ENCODE data around the gene AGBL4. TPM values are rescaled to one million over a fixed set of nuclear protein-coding genes. Genes with fewer than 3 reads are reported as not detected.

Gene AGBL4
- total RNA-seq, 3 donors from 2014 or later, result 1.3 to 1.9 (median 1.8) TPM

DNA sequence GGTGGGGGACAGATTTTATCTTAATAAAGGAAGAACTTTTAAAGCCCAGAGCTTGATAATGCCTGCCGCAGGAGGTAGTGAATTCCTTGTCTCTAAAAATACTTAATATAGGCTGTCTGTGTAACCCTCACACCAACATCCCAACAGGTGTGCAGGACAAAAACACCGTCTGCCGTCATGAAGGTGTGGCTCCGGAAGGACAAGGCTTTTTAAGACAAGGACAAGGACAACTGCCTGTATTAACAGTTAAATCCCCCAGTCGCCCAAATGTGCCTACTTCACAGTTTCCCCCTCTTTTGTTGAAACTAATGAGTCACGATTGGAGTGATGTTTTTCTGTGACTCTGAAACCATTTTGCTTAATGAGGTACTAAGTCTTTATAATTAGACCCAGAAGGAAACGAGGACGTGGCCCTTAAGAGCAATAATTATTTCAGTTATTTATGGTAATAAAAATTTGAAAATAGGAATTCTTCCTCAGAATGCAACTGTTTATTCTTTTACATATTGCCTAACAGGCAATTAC, 1524.5 kb downstream of the AGBL4 start:
- Histone ChIP-seq H3K9me3 (no peaks in the 10 kb centered on the region), H3K27me3 (no peaks in the 10 kb centered on the region), H3K27ac (no peak overlapping the region), H3K36me3 (no peaks in the 10 kb centered on the region), H3K4me3 (no peak overlapping the region), H3K4me1 (no peaks in the 10 kb centered on the region)
- intact Hi-C loops (cut with DNase I; ENCODE audit: low total_unique reads), result no loop called here
- DNase-seq (ENCODE audit: low spot score in 2 of 2), result no peak
- TF ChIP-seq POLR2A (IDR thresholded peaks at IDR 0.05) (no peak), POLR2AphosphoS5 (IDR thresholded peaks at IDR 0.05) (no peak)
- TF ChIP-seq, protein P1, sequence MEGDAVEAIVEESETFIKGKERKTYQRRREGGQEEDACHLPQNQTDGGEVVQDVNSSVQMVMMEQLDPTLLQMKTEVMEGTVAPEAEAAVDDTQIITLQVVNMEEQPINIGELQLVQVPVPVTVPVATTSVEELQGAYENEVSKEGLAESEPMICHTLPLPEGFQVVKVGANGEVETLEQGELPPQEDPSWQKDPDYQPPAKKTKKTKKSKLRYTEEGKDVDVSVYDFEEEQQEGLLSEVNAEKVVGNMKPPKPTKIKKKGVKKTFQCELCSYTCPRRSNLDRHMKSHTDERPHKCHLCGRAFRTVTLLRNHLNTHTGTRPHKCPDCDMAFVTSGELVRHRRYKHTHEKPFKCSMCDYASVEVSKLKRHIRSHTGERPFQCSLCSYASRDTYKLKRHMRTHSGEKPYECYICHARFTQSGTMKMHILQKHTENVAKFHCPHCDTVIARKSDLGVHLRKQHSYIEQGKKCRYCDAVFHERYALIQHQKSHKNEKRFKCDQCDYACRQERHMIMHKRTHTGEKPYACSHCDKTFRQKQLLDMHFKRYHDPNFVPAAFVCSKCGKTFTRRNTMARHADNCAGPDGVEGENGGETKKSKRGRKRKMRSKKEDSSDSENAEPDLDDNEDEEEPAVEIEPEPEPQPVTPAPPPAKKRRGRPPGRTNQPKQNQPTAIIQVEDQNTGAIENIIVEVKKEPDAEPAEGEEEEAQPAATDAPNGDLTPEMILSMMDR (IDR thresholded peaks at IDR 0.05), result no peak

DNA sequence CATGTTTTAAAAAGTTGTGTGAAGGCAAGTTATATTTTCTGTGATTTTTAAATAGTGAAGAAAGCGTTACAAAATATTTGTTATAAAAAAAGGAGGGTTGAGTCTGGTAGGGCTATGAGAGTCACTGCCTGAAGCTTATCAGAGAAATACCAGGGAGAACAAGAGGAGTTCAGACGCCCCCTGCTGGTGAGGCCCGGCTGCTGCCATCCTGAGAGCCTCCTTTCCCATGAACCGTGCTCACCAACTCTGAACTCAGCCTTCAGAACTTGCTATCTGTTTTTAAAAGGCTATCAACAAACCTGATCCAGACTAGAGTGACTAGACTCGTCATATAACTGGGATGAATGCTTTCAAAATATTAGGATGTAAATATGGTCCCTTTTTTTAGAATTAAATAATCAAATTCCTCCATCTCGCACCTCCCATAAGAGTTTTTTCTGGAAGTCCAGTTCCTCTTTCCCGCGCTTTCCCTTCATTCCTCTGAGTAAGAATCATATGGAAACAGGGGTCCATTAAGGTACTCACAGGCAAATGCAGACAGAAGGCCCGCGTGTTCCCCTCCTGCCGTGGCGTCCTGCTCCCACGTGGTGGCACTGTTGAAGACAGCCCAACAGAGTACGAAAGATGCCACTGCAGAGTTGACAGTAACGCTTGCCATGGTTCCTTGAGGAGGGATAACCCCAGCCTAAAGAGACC, 1525.5 kb downstream of the AGBL4 start:
- Histone ChIP-seq H3K27me3 (no peaks in the 10 kb centered on the region), H3K36me3 (no peaks in the 10 kb centered on the region), H3K4me1 (no peaks in the 10 kb centered on the region), H3K4me3 (no peak overlapping the region), H3K9me3 (no peaks in the 10 kb centered on the region), H3K27ac (no peak overlapping the region)
- intact Hi-C loops (cut with DNase I; ENCODE audit: low total_unique reads), result no loop called here
- TF ChIP-seq, protein P1 (IDR thresholded peaks at IDR 0.05), result peak; percentile 80 to 84 (median 80)
- TF ChIP-seq POLR2A (IDR thresholded peaks at IDR 0.05), result no peak
- peak; percentile 59 to 79 for DNase-seq (ENCODE audit: low spot score in 2 of 2)

DNA sequence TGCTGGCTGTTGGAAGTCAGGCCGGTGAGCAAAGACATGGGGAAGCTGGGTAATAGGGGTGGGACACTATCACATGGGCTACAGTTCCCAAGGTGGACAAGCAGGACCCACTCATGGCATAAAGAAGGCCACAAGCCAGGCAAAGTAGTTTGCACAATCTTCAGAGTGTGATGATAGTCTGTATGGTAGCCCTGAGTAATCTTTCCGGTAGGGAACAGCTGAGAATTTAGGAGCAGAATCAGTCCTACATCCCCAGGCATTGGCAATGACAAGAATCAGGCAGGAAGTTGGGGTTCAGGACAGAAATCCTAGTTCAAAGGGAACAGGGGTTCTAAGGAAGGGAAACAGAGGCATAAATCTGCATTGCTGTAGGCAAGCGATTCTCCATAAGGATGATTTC, 1527.8 kb downstream of the AGBL4 start:
- no peak for DNase-seq (ENCODE audit: low spot score in 2 of 2)
- H3K4me1 ChIP-seq, result no peaks in the 10 kb centered on the region
- H3K36me3 ChIP-seq, result no peaks in the 10 kb centered on the region
- H3K4me3 ChIP-seq, result no peak overlapping the region
- TF ChIP-seq POLR2AphosphoS5 (IDR thresholded peaks at IDR 0.05) (no peak), POLR2A (IDR thresholded peaks at IDR 0.05) (no peak)
- TF ChIP-seq, protein P1 (IDR thresholded peaks at IDR 0.05), result no peak
- peak overlapping the region; percentile 52 to 62 for H3K27ac ChIP-seq
- H3K9me3 ChIP-seq, result no peaks in the 10 kb centered on the region
- H3K27me3 ChIP-seq, result no peaks in the 10 kb centered on the region
- intact Hi-C loops (cut with DNase I; ENCODE audit: low total_unique reads), result no loop called here

DNA sequence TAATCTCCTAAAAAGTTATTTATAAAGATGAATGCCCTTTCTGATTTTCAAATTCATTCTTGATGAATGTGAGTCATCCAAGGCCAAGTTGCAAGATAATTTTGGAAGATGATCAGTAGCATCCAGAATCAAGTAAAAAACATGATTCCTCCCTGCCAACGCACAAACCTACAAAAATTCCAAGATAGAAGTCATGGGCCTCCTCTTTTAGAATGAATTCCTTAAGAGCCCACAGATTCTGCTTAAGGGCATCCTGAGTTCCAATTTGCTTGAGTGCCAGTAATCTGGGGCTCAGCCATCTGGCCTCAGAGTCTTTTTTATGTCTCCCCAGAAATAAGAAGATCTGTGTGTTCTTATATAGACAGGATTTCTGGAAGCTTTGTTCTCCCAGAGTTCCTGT, 1528.6 kb downstream of the AGBL4 start:
- DNase-seq (ENCODE audit: low spot score in 2 of 2), result peak in 1 of 2 donors; percentile 67
- Histone ChIP-seq H3K27me3 (no peaks in the 10 kb centered on the region), H3K4me1 (no peaks in the 10 kb centered on the region), H3K27ac (peak overlapping the region; percentile 52 to 62), H3K9me3 (no peaks in the 10 kb centered on the region), H3K4me3 (no peak overlapping the region), H3K36me3 (no peaks in the 10 kb centered on the region)
- TF ChIP-seq, protein P1 (IDR thresholded peaks at IDR 0.05), result no peak
- TF ChIP-seq POLR2A (IDR thresholded peaks at IDR 0.05), result no peak
- TF ChIP-seq POLR2AphosphoS5 (IDR thresholded peaks at IDR 0.05), result no peak
- intact Hi-C loops (cut with DNase I; ENCODE audit: low total_unique reads), result no loop called here

DNA sequence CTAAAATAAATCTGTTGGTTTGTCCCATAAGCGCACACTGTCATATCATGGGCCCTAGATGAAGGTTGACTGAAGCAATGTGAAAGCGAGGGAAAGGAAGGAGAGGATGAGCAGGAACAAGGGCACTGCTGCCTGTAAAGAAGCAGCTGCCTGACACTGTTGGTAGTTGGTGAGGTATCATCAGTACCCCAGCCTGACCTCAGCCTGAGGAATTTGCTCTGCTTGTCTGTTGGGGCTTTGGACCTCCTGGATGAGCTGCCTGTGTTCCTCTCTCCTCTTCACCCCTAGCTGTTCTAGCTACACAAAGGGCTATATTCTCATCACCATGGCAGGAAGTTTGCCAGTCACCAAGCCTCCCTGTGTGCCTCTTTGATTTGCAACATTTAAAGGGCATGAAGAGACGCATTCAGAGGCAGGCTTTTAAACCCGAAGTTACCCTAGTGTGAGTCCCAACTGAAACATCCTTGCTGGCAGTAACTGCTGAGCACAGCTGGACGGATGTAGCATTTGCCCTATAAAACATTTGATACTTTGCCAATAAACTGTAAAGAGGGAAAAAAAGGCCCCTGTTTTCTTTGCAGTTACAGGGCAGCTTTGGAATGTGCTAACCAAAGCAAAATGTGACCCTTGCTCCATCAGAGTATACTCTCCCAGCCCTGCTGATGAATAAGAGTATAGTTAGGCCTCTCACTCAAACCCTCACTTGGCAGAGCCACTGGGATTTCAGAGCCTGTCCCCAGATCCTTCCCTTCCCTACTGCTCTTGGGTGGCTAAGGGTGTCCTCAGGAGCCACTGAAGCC, 1529.6 kb downstream of the AGBL4 start:
- peak in 1 of 2 donors; percentile 69 for DNase-seq (ENCODE audit: low spot score in 2 of 2)
- intact Hi-C loops (cut with DNase I; ENCODE audit: low total_unique reads), result no loop called here

More for the DNA sequence above, 1529.6 kb downstream of the AGBL4 start:
- Histone ChIP-seq H3K27me3 (no peaks in the 10 kb centered on the region), H3K27ac (peak overlapping the region; percentile 77 to 83), H3K36me3 (no peaks in the 10 kb centered on the region), H3K4me1 (no peaks in the 10 kb centered on the region), H3K9me3 (no peaks in the 10 kb centered on the region), H3K4me3 (no peak overlapping the region)
- TF ChIP-seq POLR2A (IDR thresholded peaks at IDR 0.05) (no peak), POLR2AphosphoS5 (IDR thresholded peaks at IDR 0.05) (no peak)
- TF ChIP-seq, protein P1 (IDR thresholded peaks at IDR 0.05), result no peak

Data from breast epithelium (tissue), 4 donors.